GDM1 (cell line): ENCODE results near the gene GRIK3.
"Not testable (repeated sequence)": the region's sequence is repeated elsewhere in the genome, so short reads cannot be mapped to it uniquely, and the experiment has no call there.

Experiments
- DNase-seq: peaks from one replicate; lab custom pipeline; 2025; lab: John Stamatoyannopoulos, UW

The GRIK3 gene

DNA sequence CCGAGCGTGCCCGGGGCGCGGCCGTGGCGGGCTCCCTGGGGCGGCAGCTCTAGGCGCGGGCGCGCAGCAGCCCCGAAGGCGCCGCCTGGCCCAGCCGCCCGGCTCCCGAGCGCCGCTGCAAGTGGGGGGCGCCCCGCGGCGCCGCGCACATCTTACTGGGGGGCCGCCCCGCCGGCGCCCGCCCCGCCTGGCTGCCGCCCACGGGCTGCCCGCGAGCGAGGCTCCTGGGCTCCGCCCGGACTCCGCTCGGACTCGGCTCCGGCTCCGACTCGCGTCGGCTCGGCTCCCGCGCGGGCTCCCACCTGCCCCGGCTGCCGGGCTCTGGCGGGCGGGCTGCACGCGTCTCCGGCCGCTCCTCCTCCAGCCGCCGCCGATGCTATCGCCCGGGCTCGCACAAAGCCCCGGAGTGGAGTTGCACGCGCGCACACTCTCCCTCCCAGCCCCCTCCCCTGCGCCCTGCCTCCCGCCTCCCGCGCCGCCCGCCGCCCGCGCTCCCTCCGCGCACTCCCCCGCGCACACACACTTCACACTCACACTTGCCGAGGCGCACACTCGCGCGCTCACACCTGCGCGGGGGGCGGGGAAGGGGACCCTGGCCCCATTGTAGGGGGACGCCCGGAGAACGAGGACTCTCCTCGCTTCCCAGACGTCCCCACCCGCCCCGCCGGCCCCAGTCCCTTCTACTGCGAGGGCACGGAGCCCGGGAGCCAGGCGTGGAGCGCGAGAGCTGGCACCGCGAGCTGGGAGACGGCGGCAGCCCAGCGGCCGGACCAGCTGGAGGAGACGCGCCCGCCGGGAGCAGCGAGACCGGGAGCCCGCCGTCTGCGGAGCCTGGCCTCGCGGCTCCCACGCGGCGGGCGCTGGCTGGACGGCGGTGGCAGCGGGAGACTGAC, at the start of gene GRIK3:
TSS of gene GRIK3 (minus strand) at position 395 of the 893 bp plus-strand sequence. CDS start 407 bp downstream, outside the sequence.
- no peak for DNase-seq

DNA sequence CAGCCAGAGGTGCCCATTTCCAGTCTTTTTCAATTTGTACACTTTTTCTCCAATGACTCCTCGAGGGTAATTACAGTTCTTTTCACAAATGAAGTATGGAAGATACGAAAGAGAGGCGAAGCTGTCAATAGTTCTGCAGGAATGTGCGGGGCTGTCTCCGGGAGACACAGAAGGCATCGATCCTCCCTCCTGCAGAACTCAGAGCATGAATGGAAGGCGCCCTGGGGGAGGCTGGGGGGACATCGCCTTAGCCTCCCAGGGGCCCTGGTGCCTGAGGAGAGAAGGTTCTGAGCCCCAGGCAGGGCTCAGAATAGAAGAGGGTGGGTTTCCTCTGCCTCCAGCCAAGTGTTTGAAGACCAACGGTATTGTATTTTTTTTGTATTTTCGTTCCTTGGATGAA, 49.7 kb upstream of the GRIK3 start:
- no peak for DNase-seq

DNA sequence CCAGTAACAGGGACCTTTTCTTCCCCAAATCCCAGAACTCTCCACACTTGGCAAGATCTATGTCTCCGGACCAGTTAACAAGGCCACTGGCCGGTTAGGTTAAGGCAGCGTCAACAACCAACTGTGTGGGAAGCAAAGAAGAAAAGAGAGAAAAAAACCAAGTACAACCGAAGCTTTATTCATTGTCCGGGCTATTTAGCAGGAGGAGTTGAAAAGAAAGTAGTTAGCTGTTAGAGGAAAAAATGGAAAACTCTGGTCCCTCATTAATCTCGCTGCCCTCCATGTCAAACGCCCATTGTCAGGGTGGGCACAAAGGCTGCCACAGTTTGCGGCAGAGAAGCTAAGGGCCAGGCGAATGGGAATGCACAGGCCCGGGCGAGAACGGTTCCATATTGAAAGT, 49.3 kb upstream of the GRIK3 start:
- no peak for DNase-seq

DNA sequence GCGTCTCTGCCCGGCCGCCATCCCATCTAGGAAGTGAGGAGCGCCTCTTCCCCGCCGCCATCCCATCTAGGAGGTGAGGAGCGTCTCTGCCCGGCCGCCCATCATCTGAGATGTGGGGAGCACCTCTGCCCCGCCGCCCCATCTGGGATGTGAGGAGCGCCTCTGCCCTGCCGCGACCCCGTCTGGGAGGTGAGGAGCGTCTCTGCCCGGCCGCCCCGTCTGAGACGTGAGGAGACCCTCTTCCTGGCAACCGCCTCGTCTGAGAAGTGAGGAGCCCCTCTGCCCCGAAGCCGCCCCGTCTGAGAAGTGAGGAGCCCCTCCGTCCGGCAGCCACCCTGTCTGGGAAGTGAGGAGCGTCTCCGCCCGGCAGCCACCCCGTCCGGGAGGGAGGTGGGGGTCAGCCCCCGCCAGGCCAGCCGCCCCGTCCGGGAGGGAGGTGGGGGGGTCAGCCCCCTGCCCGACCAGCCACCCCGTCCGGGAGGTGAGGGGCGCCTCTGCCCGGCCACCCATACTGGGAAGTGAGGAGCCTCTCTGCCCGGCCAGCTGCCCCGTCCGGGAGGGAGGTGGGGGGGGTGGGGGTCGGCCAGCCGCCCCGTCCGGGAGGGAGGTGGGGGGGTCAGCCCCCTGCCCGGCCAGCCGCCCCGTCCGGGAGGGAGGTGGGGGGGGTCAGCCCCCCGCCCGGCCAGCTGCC, 46.1 kb upstream of the GRIK3 start:
- not testable (repeated sequence) for DNase-seq

DNA sequence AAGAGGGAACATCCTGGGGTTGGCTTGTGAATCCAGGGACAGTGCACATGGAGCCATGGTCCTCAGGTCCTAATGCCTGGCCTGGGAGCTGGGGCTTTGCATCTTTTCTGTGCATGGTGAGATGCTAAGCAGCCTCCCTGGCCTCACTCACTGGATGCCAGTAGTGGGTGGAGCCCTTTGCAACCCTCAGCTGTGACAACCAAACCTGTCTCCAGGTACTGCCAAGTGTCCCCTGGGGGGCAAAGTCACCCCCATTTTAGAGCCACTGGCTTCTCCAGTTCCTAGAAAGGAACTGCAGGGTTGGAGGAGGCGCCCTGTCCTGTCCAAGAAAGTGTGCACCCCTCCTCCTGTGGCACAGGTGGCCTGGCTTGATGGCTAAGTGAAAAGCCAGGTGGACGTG, 44.6 kb upstream of the GRIK3 start:
- no peak for DNase-seq

DNA sequence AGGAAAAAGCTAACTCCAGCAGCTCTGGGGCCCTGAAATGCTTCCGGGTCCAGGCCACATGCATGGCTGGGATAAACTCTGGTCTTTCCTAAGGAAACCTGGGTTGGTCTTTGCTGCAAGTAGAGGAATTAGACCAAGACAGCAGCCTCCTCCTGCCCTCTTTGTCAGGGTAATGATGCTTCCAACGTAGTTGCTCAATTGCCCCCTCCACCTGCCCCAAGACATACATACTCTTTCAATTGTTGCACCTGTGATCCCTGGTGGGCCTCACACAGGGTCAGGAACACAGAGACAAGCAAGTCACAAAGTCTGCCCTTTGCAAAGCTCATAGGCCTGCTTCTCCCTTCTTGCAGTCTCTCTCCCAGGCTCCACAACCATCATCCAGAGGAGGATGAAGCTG, 41.9 kb upstream of the GRIK3 start:
- no peak for DNase-seq

DNA sequence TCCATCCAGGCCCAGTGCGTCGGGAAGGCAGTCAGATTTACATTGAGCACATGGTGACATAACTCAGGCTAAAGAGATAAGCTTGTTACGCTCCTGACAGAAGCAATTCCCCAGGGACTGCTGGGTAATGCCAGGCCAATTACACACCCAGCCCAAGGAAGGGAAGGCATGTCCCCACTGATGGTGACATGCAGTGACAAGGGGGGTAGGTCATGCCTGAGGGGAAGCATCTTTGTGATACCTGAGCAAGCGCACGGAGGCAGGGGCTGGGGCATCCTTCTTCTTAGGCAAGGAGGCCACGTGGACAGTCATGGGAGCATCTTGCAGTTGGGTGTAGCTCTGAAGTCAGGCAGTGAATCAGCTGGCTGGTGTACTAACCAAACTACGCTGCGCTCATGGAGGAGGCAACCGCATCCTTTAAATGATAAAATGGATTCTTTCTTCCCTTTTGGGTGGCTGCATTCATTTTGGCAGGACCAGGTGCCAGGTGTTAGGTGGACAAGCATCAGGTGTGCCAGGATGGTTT, 39.6 kb upstream of the GRIK3 start:
- DNase-seq = no peak

DNA sequence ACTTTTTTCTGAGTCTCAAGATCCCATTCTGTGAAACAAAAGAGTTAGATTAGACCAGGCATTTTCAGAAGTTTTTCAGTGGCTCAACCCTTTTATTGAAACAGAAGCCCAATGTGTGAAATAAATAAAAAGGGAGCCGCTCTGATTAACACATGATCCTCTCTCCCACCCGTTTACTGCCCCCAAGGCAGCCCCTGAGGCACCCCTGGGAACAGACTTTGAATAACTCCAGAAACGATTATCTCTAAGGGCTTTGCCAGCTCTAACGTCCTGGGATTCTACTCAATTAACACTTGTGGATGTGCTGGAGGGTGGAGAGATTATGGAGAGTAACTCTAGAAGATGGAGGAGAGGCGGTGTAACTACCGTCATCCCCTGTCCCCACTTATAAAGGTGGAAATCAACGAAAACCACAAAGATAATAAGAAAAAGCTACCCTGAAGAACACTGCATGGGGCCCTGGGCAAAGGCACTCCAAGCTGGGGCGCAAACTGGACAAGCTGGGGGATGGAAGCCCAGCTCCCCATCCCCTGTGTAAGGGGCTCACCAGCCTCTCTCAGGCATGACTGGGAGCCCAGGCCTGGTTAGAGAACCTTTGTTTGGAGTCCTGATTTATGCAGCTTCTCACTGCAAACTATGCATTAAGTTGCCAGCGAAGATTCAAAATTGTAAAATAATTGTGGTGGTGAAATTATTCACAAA, 39.0 kb upstream of the GRIK3 start:
- no peak for DNase-seq

DNA sequence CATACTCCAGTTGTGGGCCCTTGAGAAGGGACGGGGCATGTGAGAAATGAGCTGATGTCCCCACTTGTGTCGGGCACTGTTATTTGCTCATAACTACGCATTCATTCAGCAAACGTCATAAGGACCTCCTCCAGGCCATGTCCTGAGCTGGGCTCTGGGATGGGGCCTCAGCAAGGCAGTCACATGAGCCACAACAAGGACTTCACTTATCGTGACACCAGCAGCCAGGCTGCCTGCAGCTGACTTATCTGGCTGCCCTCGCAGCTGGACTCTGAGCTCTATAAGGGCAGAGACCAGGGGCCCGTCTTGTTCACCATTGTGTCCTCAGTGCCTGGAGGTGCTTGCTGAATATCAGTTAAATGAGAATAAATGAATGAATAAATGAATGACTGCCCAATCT, 37.5 kb upstream of the GRIK3 start:
- no peak for DNase-seq

DNA sequence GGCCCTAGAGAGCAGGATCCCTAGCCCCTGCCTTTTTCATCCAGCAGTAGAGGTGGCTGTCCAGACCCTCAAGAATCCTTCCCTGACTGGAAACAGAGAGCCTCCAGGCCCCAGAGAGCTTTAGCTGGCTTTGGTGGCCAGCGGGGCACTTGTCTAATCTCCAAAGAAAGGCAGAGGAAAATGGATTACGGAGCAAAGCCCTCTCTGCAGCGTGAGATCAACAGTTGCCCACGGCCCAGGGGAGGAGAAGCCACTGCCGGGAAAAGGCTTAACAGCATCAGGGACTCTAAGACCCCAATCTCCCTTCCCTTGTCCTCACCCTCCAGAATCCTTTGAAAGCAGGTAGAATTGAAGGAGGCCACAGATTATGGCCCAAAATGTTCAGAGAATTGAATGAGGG, 35.8 kb upstream of the GRIK3 start:
- no peak for DNase-seq

DNA sequence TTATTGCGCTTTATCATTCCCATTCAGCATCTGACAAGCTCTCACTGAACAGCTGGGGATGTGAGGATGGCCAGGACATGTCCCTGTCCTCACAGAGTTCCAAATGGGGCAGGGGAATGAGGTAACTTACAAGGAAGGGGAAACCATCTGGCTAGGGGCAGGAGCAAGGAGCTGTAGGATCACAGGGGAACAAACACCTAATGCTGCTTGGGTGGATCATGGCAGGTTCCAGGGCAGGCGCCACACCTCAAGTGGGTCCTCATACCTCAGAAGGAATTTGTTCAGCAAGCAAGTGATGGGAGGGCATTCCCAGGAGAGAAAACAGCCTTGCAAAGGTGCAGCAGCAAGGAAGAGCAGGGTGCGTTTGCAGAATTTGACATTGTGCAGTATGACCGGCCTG, 35.1 kb upstream of the GRIK3 start:
- DNase-seq = no peak

DNA sequence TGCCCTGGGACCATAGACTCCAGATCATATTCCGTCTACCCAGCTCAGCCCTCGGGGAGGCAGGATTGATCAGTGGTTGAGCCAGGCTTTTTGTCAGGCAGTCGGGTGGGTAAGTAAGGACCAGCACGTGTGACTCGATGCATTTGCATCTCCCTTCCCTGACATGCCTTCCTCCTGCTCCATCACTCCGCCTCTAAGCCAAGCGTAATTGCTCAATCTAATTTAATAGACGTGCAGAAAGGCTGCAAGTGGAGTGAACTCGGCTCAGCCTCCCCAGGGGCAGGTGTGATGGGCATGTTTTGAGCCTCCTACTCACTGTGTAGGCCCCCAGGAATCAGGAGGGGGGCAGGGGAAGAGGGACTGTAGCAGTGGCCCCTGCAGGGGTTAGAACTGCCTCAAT, 34.6 kb upstream of the GRIK3 start:
- no peak for DNase-seq

DNA sequence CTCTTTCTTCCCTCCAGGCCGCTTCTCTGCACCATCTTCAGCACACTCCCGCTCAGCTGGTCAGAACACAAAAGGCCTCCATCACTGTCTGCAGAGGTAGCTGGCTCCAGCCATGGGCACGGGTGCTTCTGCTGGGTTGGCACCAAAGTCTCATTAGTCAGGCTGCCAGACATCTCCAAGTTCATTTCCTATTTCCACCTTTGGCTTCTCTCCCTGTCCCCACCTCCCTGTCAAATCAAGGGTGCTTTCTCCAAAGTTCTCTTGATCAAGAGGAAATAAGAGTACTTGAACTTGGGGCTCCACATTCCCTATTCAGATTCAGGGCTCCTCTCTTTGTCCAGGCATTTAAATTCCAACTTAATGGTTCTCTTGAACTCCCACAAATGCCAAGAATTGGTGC, 33.9 kb upstream of the GRIK3 start:
- DNase-seq = no peak

DNA sequence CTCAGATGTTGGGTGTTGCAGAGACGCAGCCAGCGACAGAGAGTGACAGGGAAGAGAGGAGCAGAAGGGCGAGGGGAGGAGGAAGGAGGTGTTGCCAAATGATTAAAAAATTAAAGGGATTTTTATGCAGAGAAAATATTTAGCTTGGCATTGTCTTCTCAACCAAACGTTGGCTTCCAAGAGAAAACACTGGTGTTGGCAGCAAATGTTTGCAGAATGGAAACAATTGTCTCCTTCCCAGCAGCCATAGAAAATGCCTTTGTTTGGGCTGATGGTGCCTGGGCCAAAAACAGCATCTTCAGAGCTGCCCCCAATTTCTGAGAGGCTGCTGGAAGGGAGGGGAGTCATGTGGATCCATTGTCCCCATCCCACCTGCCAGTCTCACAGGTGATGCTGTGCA, 29.7 kb upstream of the GRIK3 start:
- no peak for DNase-seq

DNA sequence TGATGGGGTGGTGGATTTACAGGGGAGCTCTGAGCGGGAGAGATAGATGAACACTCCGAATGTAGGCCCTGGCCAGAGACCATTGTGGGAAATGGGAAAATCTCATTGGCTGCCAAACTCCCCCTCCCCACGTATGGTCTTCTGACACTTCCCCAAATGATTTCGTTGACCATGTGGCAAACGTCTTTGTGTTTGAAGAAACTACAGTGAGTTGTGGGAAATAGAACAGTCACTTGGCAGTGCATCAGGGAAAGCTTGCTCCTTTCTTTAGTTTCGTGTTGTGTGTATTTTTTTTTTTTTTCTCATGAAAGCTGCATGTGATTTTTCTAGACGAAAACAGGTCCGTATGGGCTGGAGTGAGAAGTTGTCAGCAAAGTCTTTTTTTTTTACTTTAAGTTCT, 25.0 kb upstream of the GRIK3 start:
- DNase-seq = no peak

DNA sequence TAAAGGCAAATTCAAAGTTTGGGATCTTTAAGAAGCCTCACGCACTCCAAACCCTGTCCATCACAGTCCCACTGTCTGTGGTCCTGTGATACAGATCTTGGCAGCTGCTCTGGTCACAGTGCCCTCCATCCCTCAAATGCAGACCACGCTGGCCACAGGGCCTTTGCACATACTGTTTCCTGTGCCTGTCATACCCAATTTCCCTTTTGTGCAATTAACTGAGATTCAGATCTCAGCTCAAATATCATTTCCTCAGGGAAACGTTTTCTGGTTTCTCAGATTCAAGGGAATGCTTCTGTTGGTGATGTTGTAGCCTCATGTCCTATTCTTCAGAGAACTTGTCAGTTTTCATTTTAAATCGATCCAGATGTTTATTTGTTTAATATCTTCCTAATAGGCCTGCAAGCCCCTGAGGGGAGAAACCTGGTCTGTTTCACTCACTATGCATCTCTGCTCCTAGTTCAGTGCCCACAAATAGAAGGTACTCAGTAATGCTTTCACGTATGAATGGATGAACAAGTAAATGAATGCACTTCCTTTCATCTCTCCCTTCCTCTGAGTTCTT, 24.2 kb upstream of the GRIK3 start:
- no peak for DNase-seq

DNA sequence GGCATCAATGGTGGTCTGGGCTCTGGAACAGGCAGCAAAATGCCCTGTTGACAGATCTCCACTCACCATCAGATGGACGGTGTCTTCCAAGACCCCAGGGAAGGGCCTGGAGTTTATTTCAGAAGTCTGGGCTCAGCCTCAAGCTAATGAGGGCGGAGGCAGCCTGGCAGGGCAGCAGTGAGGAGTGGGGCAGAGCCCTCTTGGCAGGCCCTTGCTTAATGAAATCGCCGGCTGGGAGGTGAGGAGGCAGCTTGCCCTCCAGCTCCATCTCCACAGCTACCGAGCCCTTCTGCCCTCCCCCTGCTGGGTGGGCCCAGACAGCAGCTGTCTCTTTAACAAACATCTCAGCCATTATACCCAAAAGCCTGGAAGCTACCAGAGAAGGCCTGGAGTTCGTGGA, 22.0 kb upstream of the GRIK3 start:
- DNase-seq = no peak

DNA sequence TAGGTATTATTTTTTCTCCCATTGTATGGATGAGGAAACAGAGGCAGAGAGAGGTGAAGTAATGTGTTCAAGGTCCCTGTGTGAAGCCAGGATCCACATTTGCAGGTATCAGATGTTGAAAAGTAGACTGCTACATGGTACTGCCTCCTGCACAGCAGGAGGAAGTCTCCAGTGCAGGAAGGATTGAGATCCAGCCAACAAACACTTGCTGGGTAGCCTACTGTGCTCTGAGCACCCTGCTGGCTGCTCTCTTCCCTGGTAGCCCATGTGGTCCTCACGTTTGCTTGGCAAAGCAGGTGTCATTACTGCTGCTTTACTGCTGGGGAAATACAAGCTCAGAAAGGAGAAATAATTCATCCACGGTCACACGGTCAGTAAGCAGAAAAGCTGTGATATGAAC, 21.3 kb upstream of the GRIK3 start:
- no peak for DNase-seq

DNA sequence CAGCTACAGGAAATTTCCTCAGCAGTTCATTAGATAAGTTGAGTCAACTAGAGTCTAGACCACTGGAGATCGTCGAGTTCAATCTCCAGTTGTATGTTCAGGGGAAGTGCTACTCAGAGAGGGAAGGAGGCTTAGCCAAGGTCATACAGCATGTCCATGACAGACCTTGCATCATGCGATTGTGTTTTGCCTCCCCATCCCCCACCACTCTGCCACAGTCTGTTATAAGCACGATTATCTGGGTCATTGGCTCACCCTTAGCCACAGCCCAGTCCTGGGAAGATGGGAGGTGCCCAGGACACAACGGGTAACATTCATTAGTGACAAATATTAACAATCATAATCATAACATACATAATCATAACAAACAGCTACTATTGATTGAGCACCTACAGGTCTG, 18.9 kb upstream of the GRIK3 start:
- DNase-seq = no peak

DNA sequence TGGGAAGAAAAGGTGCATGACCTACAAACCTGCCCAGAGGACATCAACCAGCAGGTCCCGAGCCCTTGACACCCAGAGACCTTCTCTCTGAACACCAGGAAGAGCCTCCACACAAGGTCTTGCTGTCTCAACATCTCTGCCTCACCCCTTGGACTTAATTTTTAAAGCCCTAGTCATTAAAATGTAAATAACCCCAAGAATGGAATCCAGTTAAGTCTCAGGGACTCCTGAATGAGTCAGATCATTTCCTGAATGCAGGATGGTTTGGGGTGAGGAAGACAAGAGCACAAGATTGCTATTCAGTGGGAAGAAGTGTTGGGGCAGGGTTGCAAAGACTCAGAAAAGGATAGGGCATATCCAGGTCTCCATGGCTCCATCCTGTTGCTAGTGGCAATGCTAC, 17.8 kb upstream of the GRIK3 start:
- DNase-seq = no peak

DNA sequence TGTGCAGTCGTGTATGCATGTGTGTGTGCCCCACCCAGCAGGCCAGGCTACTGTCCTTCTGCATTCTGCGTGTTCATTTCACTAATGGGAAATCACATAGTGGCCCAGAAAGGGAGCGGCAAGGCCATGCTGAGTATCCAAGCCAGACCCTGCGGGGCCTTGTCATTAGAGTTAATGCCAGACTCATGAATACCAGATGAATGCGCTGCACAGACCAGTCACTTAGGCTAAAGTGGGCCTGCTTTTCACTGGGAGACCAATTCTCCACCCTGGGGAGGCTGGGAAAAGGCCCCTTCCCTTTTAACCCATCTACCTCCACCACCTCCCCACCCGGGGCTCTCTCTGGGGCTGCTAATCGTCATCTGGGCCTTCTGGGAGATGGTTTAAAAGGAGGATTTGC, 17.0 kb upstream of the GRIK3 start:
- DNase-seq = no peak

DNA sequence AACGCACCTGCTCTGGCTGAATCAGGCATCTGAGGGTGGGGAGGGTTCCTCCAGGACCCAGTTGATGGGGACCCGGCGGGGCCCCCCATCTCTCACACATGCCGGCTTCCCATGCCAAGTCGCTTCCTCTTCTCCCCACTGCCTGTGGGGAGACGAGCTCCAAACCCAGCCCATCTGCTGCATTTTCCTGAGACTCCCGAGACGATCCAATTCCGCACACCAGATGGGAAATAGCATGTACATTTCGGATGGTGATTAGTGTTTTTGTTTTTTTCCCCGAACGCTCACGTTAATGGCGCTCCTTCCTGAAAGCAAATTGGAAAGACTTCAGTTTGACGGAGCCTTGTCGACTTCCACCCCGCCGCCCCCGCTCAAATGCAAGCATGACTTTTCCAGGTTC, 13.2 kb upstream of the GRIK3 start:
- DNase-seq = no peak
